H54 (cell line): ENCODE results near the gene PIM2.
"Not testable (repeated sequence)": the region's sequence is repeated elsewhere in the genome, so short reads cannot be mapped to it uniquely, and the experiment has no call there.

Experiments used
- DNase-seq: peaks from one replicate; pipeline ENCODE4 v3.0.0; 2011; ENCODE audit warnings: low spot score, mixed read lengths; ENCODE audit not compliant: insufficient read length
- FAIRE-seq: peaks from 3 replicates; lab custom pipeline; 2011; peaks lifted over from hg19 to GRCh38; lab: Jason Lieb, UNC
- POLR2A ChIP-seq: IDR thresholded peaks from 2 replicates; pipeline ENCODE4 v1.6.1; 2011; ENCODE audit warnings: low read depth, mild to moderate bottlenecking, low read length

Gene PIM2

DNA sequence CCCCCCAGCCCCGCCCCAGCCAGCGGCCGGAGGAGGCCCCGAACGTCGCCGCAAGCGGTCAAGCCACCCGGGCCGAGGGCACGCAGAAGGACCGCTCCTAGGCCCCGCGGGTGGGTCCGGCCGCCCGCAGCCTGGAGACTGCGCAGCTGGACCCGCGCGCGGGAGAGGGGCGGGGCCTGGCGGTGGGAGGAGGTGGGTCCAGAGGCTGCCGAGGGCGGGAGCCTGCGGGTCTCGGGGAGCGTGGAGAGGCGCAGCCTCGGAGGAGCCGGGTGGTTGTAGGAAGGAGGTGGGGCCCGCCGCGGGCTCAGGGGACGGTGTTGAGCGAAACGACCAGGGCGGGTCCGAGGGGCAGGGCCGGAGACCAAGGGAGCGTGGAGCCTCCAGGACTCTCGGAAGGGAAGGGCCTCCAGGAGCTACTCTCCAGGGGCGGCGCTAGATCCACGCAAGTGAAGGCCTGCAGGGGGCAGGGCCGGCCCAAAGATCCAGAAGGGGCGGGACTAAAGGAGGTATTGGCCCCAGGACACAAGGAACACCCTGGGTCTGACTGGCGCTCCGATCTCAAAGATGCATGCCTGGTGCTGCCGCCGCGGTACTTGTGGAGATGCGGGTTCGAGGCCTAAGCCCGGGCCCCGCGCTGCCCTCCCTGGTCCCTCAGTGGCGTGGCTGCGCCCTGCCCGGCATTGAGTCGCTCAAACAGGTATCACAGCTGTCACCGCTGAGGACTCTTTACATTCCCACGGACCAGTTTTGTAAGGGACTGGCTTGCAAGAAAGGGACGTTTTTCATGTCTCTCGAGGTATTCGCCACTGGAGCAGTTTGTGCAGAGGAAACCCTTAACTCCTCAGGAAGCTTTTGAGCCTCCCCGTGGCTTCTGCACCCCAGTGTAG lies 27.2 kb downstream of the PIM2 start:
- FAIRE-seq (no peak), DNase-seq (peak; percentile 51)

DNA sequence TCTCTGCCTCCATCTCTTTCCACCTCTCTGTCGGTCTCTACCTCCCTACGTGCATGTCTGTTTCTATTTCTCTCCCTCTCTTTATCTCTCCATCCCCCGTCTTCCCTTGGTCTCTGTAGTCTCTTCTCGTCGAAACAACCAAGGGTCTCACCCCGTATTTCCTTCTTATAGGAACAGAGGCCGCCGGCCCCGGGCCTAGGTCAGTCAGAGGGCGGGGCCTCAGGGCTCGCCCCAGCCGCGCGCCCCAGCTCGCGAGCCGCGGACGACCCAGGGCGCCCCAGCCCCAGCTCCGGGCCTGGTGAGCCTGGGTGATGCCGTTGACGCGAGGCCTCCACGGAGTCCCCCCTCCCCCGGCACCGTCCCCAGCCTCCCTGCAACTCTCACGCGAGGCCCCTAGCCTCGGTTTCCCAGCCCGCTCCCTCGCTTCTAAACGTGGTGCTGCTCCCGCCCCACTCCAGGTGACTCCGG lies 27.9 kb downstream of the PIM2 start:
- TF ChIP-seq POLR2A, result no peak
- FAIRE-seq, result no peak
- DNase-seq, result no peak

More for the DNA sequence above, 27.2 kb downstream of the PIM2 start:
- TF ChIP-seq POLR2A, result no peak

DNA sequence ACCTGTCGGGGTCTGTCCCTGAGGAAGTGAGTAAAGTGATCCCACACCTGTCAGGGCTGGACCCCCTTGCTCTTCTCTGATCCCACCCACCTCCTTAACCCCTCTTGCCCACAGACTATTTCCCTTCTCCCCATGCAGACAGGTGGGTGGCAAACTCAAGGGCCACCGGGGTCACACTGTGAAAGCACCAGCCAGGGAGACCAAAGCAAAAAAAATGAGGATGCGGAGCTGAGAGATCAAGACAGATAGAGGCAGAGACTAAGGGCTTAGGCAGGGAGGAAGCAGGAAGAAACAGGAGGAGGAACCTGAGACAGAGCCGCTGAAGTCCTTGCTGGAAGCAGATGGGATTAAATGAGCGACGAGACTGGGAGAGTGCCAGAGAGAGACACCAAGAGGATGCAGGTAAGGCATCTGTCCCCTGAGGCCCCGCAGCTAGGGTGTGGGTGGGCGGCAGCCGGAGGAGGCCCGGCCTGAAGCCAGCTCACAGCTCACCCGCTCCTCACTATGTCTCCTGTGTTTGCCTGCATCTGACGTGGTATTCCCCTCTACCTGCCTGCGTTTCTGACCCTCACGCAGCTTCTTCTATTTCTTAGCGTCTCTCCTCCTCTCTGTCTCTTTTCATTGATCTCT lies 28.4 kb downstream of the PIM2 start:
- FAIRE-seq, result no peak
- DNase-seq, result no peak
- TF ChIP-seq POLR2A, result no peak

DNA sequence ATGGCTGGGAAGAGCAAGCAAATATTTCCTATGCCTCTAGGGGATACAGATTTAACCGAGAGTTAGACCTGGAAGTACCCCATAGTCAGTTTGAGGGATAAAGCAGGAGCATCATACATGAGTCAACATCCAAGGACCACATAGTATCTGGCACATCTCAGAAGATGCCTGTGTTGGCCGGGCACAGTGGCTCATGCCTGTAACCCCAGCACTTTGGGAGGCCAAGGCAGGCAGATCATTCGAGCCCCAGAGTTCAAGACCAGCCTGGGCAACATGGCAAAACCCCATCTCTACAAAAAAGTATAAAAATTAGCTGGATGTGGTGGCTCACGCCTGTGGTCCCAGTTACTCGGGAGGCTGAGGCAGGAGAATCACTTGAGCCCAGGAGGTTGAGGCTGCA lies 32.2 kb downstream of the PIM2 start:
- not testable (repeated sequence) for FAIRE-seq, DNase-seq

DNA sequence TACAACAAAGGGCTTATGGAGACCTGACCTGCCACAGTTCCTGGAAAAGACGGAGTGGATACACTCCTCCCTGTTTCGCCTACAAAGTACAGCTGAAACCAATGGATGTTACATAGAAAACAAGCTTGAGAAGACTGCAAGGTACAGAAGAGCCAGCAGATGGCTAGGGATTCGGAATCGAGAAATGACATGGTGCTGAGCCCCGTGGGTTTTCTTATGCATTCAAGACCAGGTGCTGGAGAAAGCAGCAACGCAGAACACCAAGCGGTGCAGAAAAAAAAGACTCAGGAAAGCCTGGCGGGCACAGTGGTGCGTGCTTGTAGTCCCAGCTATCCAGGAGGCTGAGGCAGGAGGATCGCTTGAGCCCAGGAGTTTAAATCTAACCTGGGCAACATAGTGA lies 35.1 kb downstream of the PIM2 start:
- TF ChIP-seq POLR2A, result no peak
- DNase-seq, result no peak
- no peak for FAIRE-seq

DNA sequence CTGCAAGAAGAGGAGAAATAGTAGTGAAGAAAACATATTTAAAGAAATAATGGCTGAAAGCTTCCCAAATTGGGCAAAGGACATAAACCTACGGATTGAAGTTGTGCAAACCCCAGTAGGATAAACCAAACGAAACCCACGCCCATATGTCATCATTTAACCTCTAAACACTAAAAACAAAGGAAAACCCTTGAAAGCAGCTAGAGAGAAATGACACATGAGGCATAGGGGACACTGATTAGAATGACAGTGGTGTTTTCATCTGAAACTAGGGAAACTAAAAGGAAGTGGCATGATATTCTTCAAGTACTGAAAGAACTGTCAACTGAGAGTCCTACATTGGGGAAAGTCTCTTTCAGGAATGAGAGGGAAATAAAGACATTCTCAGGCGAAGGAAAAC lies 41.9 kb downstream of the PIM2 start:
- not testable (repeated sequence) for FAIRE-seq, DNase-seq

DNA sequence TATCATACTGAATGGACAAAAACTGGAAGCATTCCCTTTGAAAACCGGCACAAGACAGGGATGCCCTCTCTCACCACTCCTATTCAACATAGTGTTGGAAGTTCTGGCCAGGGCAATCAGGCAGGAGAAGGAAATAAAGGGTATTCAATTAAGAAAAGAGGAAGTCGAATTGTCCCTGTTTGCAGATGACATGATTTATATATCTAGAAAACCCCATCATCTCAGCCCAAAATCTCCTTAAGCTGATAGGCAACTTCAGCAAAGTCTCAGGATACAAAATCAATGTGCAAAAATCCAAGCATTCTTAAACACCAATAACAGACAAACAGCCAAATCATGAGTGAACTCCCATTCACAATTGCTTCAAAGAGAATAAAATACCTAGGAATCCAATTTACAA lies 46.8 kb downstream of the PIM2 start:
- not testable (repeated sequence) for FAIRE-seq, DNase-seq

DNA sequence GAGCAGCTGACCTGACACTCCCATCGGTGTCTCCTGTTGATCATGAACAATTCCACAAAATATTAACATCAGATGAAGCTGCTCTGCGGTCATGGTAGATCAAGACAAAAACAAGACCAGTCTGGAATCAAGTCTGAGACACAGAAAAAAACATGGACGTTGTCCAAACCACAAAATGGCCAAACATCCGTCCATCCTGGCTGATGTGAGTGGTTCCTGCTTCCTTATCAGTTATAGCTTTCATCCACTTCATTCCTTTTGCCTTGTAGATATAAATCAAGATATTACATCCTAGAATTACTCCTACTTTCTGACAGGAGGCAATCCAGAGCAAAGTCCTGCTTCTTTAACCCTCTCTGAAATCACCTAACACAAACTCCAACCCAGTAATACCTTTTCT lies 54.6 kb downstream of the PIM2 start:
- DNase-seq, result no peak
- TF ChIP-seq POLR2A, result no peak
- FAIRE-seq, result no peak
